ENCODE measurements around the gene LRG1. TPM values are rescaled to one million over a fixed set of nuclear protein-coding genes. Genes with fewer than 3 reads are reported as not detected.

LRG1 gene
- polyA plus RNA-seq, 1 of the 3 experiments (the other 2 are of a cell fraction): 0.12 TPM

- no peak for TF ChIP-seq IRF3 (IDR thresholded peaks at IDR 0.05; ENCODE audit: low read depth, low read length)
- no peak for TF ChIP-seq GATA2 (CRISPR knock-in tag; IDR thresholded peaks at IDR 0.05)
- TF ChIP-seq EZH2phosphoT487 (IDR thresholded peaks at IDR 0.05; ENCODE audit: borderline replicate concordance, low read depth): no peak
- TF ChIP-seq USF2 (IDR thresholded peaks at IDR 0.05; ENCODE audit: borderline replicate concordance, low read depth, low read length): no peak
- TF ChIP-seq RAD21 (IDR thresholded peaks at IDR 0.05; ENCODE audit: low read length): no peak
- no peak for TF ChIP-seq TEAD4 (IDR thresholded peaks at IDR 0.05; ENCODE audit: borderline replicate concordance, insufficient read depth)
- no peak for TF ChIP-seq POLR2AphosphoS5 (IDR thresholded peaks at IDR 0.05; ENCODE audit: low read depth, low read length)
- no peak for TF ChIP-seq MEF2A (IDR thresholded peaks at IDR 0.05; ENCODE audit: borderline replicate concordance, low read depth)
- TF ChIP-seq SIN3A (IDR thresholded peaks at IDR 0.05; ENCODE audit: borderline replicate concordance, low read depth, low read length): no peak
- TF ChIP-seq EP300 (IDR thresholded peaks at IDR 0.05; ENCODE audit: borderline replicate concordance in 1 of 2, low read depth in 1 of 2, low read length in 1 of 2): no peak
- TF ChIP-seq FOSL2 (IDR thresholded peaks at IDR 0.05; ENCODE audit: borderline replicate concordance, low read depth): no peak
Measured at GRCh38 chr19:4587527-4587926, 47.7 kb upstream of the LRG1 start (continued).

- no peak overlapping the region for H2AFZ ChIP-seq (ENCODE audit: low read depth)
- H3K4me2 ChIP-seq: no peak overlapping the region
- H4K20me1 ChIP-seq (ENCODE audit: insufficient read depth): no peaks in the 10 kb centered on the region
- no peak overlapping the region for H3K4me3 ChIP-seq (ENCODE audit: low read depth in 2 of 2, low read length in 1 of 2)
- H3F3A ChIP-seq (replicated peaks; ENCODE audit: insufficient read depth): peaks cover 14% of the 10 kb centered on the region
- no peaks in the 10 kb centered on the region for H3K9me3 ChIP-seq
- CTCF ChIA-PET: interaction anchor here (1.5 to 5.8 kb wide), 4 partner anchors 10 to 50 kb away, joined by 9 to 47 read pairs (median 16); no protein-coding TSS in a partner anchor
- H3K27me3 ChIP-seq (ENCODE audit: insufficient read depth): peaks cover 19% of the 10 kb centered on the region; the same call in 1 of the 2 replicates
- H3K4me1 ChIP-seq (ENCODE audit: control insufficient read depth in 1 of 2, insufficient read depth in 2 of 2, low read depth in 1 of 2, low read length in 1 of 2): peaks cover 0 to 8% of the 10 kb centered on the region in 2 experiments; a peak in 1 of 4 replicates
- H3K9me2 ChIP-seq: no peaks in the 10 kb centered on the region
- no peak overlapping the region for H3K9ac ChIP-seq
- H3K27ac ChIP-seq (ENCODE audit: low read depth in 2 of 2, low read length in 1 of 2): no peak overlapping the region
- no peak for DNase-seq
- no peak for TF ChIP-seq USF2 (IDR thresholded peaks at IDR 0.05; ENCODE audit: borderline replicate concordance, low read depth, low read length)
- TF ChIP-seq CTCF (IDR thresholded peaks at IDR 0.05): no peak
- TF ChIP-seq YY1 (IDR thresholded peaks at IDR 0.05; ENCODE audit: low read depth): no peak
- no peak for TF ChIP-seq MAX (IDR thresholded peaks at IDR 0.05; ENCODE audit: low read depth)
- no peak for TF ChIP-seq RCOR1 (IDR thresholded peaks at IDR 0.05; ENCODE audit: low read length)
- 66% methylated on average over 6 of the region's 6 CpGs for WGBS (ENCODE audit: low lambda C conversion rate)
- POLR2A ChIA-PET: no interaction called here
- no peaks in the 10 kb centered on the region for H3K79me2 ChIP-seq (ENCODE audit: insufficient read depth)
- no peaks in the 10 kb centered on the region for H3K36me3 ChIP-seq (replicated peaks in 1 of 2; ENCODE audit: control insufficient read depth in 1 of 2, insufficient read depth in 2 of 2, low read length in 1 of 2)
Measured at GRCh38 chr19:4586691-4587090, 46.9 kb upstream of the LRG1 start.

Data from SK-N-SH (cell line).